PC-3 (cell line): Measurements from ENCODE around the gene AMZ2. TPM values are rescaled to one million over a fixed set of nuclear protein-coding genes. Genes with fewer than 3 reads are reported as not detected.

ENCODE experiments used
- ATAC-seq: fragments of 200-7000 bp; cut with Tn5 transposase; 2 replicates; pipeline ENCODE4 v1.9.1; 2020; ENCODE audit warnings: mild to moderate bottlenecking, moderate library complexity
- BruUV-seq: library from RNA; stranded (reverse); fragments of 400-500 nt; replicated peaks from 2 replicates; lab custom pipeline; 2021; lab: Mats Ljungman, UMichigan
- CTCF ChIA-PET: fragments of 300-600 bp; sonication (Branson Sonifier 250); formaldehyde crosslinking; loops from one replicate; lab custom pipeline; 2022; ENCODE audit warnings: antibody characterized with exemption; lab: Charles Lee
- POLR2A ChIA-PET: fragments of 300-600 bp; sonication (Branson Sonifier 250); formaldehyde crosslinking; loops from one replicate; lab custom pipeline; 2022; ENCODE audit warnings: antibody characterized with exemption; ENCODE audit not compliant: unreplicated experiment; lab: Charles Lee
- DNase-seq: peaks from one replicate; pipeline ENCODE4 v3.0.0-alpha.2; 2015
- H2AFZ ChIP-seq: fragments of 300-600 bp; sonication (generic); 2 replicates; pipeline ENCODE4 v1.6.0; 2016; ENCODE audit warnings: antibody characterized with exemption, low read length
- H3F3A ChIP-seq: fragments of 300-600 bp; sonication (generic); one replicate; pipeline ENCODE4 v1.6.0; 2017; ENCODE audit warnings: antibody characterized with exemption, low read length, control low read depth, mild to moderate bottlenecking; ENCODE audit not compliant: unreplicated experiment
- H3K27ac ChIP-seq: fragments of 300-600 bp; sonication (generic); 2 replicates; pipeline ENCODE4 v1.5.1; 2016; ENCODE audit warnings: mild to moderate bottlenecking, low read length
- H3K27me3 ChIP-seq: fragments of 300-600 bp; sonication (generic); 2 replicates; pipeline ENCODE4 v1.6.1; 2016; ENCODE audit warnings: low read length, mixed read lengths
- H3K36me3 ChIP-seq: fragments of 300-600 bp; sonication (generic); 2 replicates; pipeline ENCODE4 v1.6.1; 2016; ENCODE audit warnings: low read depth, mixed run types, low read length, mixed read lengths
- H3K4me1 ChIP-seq: fragments of 300-600 bp; sonication (generic); 2 replicates; pipeline ENCODE4 v1.5.1; 2016; ENCODE audit warnings: low read length; ENCODE audit not compliant: insufficient read depth
- H3K4me2 ChIP-seq: fragments of 300-600 bp; sonication (generic); 2 replicates; pipeline ENCODE4 v1.6.0; 2016; ENCODE audit warnings: low read length
- H3K4me3 ChIP-seq: fragments of 300-600 bp; sonication (generic); 2 replicates; pipeline ENCODE4 v1.5.1; 2016; ENCODE audit warnings: mild to moderate bottlenecking, low read length, mixed read lengths
- H3K79me2 ChIP-seq: fragments of 300-600 bp; sonication (generic); 2 replicates; pipeline ENCODE4 v1.6.1; 2017; ENCODE audit warnings: low read length, mixed read lengths
- H3K9ac ChIP-seq: fragments of 300-600 bp; sonication (generic); 2 replicates; pipeline ENCODE4 v1.6.0; 2016; ENCODE audit warnings: mild to moderate bottlenecking, low read length
- H3K9me2 ChIP-seq: fragments of 300-600 bp; sonication (generic); replicated peaks from 2 replicates; pipeline ENCODE4 v1.6.1; 2016; ENCODE audit warnings: mixed run types, low read length, mixed read lengths
- H3K9me3 ChIP-seq: fragments of 300-600 bp; sonication (generic); 2 replicates; pipeline ENCODE4 v1.6.1; 2016; ENCODE audit warnings: low read length, mixed read lengths
- H4K20me1 ChIP-seq: fragments of 300-600 bp; sonication (generic); 2 replicates; pipeline ENCODE4 v1.6.1; 2016; ENCODE audit warnings: low read length, mixed read lengths
- EZH2 ChIP-seq: fragments of 300-600 bp; sonication (generic); IDR thresholded peaks from one replicate; pipeline ENCODE4 v1.6.1; 2017; ENCODE audit warnings: antibody characterized with exemption, mild to moderate bottlenecking, low read length; ENCODE audit not compliant: unreplicated experiment
- EZH2phosphoT487 ChIP-seq: fragments of 300-600 bp; sonication (generic); IDR thresholded peaks from 2 replicates; pipeline ENCODE4 v1.6.1; 2018; ENCODE audit warnings: mild to moderate bottlenecking, antibody characterized with exemption, low read length, borderline replicate concordance
- intact Hi-C: fragments of 100-400 bp; cut with micrococcal nuclease; formaldehyde crosslinking; loops from 2 replicates; pipeline ENCODE4 v1.9.0; 2023
- total RNA-seq: library from RNA; depleted of rRNA; stranded (reverse); fragments of >200 nt; gene quantifications from 2 replicates; pipeline ENCODE4 v1.2.3, GENCODE V29; 2014
- TF ChIP-seq, protein P1 (sequence below): fragments of 300-600 bp; sonication (generic); conservative IDR thresholded peaks from 2 replicates; pipeline ENCODE4 v1.5.1; 2017; ENCODE audit warnings: antibody characterized with exemption, low read depth, mild to moderate bottlenecking, low read length

AMZ2 gene
- total RNA-seq, 1 experiment from 2014 or later: 88.5 TPM

DNA sequence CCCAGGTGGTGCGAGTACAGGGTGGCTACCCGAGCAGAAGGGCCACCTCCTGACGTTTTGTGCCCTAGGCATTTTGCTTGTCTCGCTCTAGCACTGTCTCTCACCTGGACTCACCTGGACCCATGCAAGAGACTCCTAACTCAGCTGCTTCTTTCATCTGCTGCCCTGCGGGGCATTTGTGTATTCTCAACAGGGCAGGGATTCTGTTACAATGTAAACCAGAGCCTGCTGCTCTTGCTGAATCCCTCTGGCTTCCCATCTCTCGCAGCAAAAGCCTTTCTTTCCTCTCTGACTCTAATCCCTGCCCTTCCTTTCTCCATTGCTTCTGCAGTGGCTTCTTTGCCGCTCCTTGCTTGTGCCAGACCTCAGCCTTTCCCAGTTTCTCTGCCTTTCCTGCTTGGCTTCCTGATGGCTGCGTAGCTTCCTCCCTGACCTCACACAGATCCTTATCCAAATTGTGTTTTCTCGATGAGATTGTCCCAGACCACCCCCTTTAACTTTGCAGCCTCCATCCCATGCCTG lies 53.7 kb downstream of the AMZ2 start:
- intact Hi-C loops: no loop called here
- no peak overlapping the region for H3K4me3 ChIP-seq
- H3K4me2 ChIP-seq: no peak overlapping the region
- no peaks in the 10 kb centered on the region for H4K20me1 ChIP-seq
- H3K27ac ChIP-seq: no peak overlapping the region
- CTCF ChIA-PET: no interaction called here
- no peaks in the 10 kb centered on the region for H3K9me3 ChIP-seq
- no peaks in the 10 kb centered on the region for H3K27me3 ChIP-seq
- H3K9me2 ChIP-seq: no peaks in the 10 kb centered on the region
- H3K4me1 ChIP-seq: peaks cover 6% of the 10 kb centered on the region
- 0 out of 2 replicates have a peak overlapping the region, but pooled peaks have one; percentile 2 for H2AFZ ChIP-seq
- ATAC-seq: 0 out of 2 replicates have a peak, but pooled peaks have one; percentile 13
- H3K9ac ChIP-seq: no peak overlapping the region
- H3K79me2 ChIP-seq: no peaks in the 10 kb centered on the region
- POLR2A ChIA-PET: no interaction called here
- H3F3A ChIP-seq: no peaks in the 10 kb centered on the region
- BruUV-seq: no TSS peak
- no peak for DNase-seq
- no peak for TF ChIP-seq EZH2
- TF ChIP-seq, protein P1, sequence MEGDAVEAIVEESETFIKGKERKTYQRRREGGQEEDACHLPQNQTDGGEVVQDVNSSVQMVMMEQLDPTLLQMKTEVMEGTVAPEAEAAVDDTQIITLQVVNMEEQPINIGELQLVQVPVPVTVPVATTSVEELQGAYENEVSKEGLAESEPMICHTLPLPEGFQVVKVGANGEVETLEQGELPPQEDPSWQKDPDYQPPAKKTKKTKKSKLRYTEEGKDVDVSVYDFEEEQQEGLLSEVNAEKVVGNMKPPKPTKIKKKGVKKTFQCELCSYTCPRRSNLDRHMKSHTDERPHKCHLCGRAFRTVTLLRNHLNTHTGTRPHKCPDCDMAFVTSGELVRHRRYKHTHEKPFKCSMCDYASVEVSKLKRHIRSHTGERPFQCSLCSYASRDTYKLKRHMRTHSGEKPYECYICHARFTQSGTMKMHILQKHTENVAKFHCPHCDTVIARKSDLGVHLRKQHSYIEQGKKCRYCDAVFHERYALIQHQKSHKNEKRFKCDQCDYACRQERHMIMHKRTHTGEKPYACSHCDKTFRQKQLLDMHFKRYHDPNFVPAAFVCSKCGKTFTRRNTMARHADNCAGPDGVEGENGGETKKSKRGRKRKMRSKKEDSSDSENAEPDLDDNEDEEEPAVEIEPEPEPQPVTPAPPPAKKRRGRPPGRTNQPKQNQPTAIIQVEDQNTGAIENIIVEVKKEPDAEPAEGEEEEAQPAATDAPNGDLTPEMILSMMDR: no peak
- no peak for TF ChIP-seq EZH2phosphoT487
- H3K36me3 ChIP-seq: no peaks in the 10 kb centered on the region

DNA sequence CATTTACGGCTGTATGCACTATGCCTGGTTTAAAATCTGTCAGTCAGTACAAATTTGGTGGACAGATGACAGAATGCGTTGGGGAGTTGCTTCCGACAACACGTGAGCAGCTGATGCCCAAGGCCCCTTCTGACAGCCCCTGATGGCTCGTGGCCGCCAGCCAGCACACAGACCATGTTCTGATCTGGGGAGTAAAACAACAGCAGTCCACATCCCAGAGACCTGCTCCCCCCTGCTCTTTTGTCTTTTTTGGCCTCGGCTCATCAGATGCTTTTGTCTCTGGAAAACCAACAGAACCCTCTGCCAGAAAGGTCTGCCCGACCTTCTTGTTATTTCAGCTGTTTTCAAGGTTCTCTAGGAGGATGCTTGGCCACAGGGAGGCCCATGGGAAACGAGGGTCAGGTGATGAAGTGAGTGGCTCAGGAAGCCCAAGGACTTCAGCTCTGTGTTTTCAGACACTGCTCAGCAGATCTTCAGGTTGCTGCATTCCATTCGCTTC lies 54.3 kb downstream of the AMZ2 start:
- ATAC-seq: no peak
- Histone ChIP-seq H3K27ac (no peak overlapping the region), H4K20me1 (no peaks in the 10 kb centered on the region), H3K9ac (no peak overlapping the region), H3K27me3 (no peaks in the 10 kb centered on the region), H3K9me3 (no peaks in the 10 kb centered on the region), H3K4me1 (peaks cover 6% of the 10 kb centered on the region), H3F3A (no peaks in the 10 kb centered on the region), H3K4me3 (no peak overlapping the region), H3K9me2 (no peaks in the 10 kb centered on the region), H2AFZ (no peak overlapping the region), H3K4me2 (no peak overlapping the region), H3K36me3 (no peaks in the 10 kb centered on the region), H3K79me2 (no peaks in the 10 kb centered on the region)
- intact Hi-C loops: no loop called here
- ChIA-PET CTCF (no interaction called here), POLR2A (no interaction called here)
- no peak for DNase-seq
- no TSS peak for BruUV-seq
- no peak for TF ChIP-seq EZH2

DNA sequence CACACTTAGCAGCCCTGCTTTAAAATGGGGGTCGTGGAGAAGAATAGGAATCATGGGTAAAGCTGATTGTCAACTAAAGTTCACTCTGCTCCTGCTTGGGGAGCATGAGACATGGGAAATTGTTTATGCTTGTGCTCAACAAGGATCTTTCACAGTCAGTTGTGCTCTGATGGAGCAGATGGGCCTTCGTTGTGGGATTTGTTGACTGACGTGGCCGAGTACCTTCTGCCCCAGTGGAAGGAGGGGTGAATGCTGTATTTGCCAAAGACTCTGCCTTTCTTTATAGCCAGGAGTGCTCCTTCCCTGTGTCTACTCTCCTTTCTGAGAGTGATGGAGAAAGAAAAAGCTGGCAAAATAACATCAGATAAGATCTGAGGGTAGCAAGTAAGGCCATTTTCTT lies 54.8 kb downstream of the AMZ2 start:
- no peak overlapping the region for H3K4me2 ChIP-seq
- no peaks in the 10 kb centered on the region for H3K9me2 ChIP-seq
- H3K79me2 ChIP-seq: no peaks in the 10 kb centered on the region
- peaks cover 6% of the 10 kb centered on the region for H3K4me1 ChIP-seq
- TF ChIP-seq EZH2phosphoT487: no peak
- TF ChIP-seq EZH2: no peak
- TF ChIP-seq, protein P1: no peak
- no peak overlapping the region for H2AFZ ChIP-seq
- no peak overlapping the region for H3K27ac ChIP-seq
- H3F3A ChIP-seq: no peaks in the 10 kb centered on the region
- no peaks in the 10 kb centered on the region for H3K27me3 ChIP-seq
- POLR2A ChIA-PET: no interaction called here
- CTCF ChIA-PET: no interaction called here
- no peaks in the 10 kb centered on the region for H4K20me1 ChIP-seq
- no peaks in the 10 kb centered on the region for H3K9me3 ChIP-seq
- DNase-seq (no peak), ATAC-seq (no peak)
- no peaks in the 10 kb centered on the region for H3K36me3 ChIP-seq
- no peak overlapping the region for H3K4me3 ChIP-seq
- intact Hi-C loops: no loop called here
- no peak overlapping the region for H3K9ac ChIP-seq
- BruUV-seq: no TSS peak
